ENCODE results near the gene SLC44A3. TPM values are rescaled to one million over a fixed set of nuclear protein-coding genes. Genes with fewer than 3 reads are reported as not detected.

SLC44A3 gene
- total RNA-seq, 1 donor from 2014 or later = 129 TPM

DNA sequence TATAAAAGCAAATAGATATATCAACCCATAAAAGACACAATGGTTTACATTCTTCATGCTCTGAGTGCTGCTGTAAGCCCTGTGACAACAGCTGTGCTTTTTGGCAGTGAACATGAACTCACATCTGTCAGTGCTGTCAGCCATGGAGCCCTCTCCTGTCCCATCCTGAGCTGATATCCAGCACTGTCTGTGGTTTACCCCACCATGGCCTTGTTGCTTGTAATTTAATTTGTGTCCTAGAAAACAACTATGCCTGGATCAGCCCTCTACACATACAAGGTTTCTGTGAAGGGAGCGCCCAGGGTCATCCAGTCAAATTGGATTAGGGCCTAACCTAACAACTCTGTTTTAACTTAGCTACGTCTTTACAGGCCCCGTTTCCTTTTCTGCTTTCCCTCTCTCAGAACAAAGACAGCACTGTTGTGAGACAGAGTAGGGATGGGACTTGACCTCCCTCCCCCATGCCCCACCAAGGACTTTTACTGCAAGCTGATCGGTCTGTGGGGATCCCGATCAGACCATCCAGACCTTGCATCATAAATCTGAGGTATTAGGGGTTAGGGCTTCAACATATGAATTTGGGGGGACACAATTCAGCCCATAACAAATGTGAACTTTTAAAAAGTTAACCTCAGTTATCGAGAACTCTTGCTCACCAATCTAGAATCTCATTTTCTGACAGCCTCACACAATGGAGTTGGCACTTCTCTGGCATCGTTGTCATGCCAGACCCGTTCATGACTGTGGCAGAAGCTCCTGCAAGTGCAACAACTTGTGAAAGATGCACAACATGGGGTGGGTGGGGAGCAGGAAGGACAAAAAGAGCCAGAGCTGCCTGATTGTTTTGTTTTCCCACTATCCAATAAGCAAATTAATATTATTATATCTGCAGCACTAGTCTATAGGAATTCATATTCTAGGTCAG lies 16.4 kb upstream of the SLC44A3 start:
- DNase-seq = no peak
- peak overlapping the region; percentile 93 for H3K27ac Mint-ChIP-seq (ENCODE audit: unreplicated experiment)
- no peak for TF ChIP-seq CTCF (IDR thresholded peaks at IDR 0.05; ENCODE audit: partially characterized antibody, unreplicated experiment)
- H3K27me3 Mint-ChIP-seq (ENCODE audit: unreplicated experiment) = peaks cover 9% of the 10 kb centered on the region
- no peaks in the 10 kb centered on the region for H3K36me3 Mint-ChIP-seq (ENCODE audit: unreplicated experiment)
- peaks cover 61% of the 10 kb centered on the region for H3K4me1 Mint-ChIP-seq (ENCODE audit: low read depth, unreplicated experiment)
- peaks cover 10% of the 10 kb centered on the region for H3K9me3 Mint-ChIP-seq (ENCODE audit: unreplicated experiment)
- no peak overlapping the region for H3K4me3 Mint-ChIP-seq (ENCODE audit: unreplicated experiment)

DNA sequence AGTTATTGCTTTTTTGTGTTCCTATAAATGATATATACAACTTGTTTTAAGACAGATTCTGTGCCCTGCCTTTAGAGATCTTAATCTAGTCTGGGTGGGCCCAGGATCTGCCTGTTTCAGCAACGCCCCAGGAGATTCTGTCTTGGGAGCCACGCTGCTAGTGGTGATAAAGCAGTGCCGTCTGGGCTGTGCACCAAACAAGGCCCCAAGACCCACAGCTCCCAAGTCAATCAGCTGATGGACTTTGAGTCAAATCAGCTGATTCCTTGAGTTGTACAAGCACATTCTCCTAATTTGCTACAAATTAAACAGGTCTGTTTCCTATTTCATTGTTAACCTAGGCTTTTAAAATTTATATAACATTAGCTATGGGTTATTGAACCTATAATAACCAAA lies 15.7 kb upstream of the SLC44A3 start:
- H3K27ac Mint-ChIP-seq (ENCODE audit: unreplicated experiment) = peak overlapping the region; percentile 93
- H3K9me3 Mint-ChIP-seq (ENCODE audit: unreplicated experiment) = peaks cover 10% of the 10 kb centered on the region
- no peak for DNase-seq
- H3K27me3 Mint-ChIP-seq (ENCODE audit: unreplicated experiment) = peaks cover 9% of the 10 kb centered on the region
- peaks cover 56% of the 10 kb centered on the region for H3K4me1 Mint-ChIP-seq (ENCODE audit: low read depth, unreplicated experiment)
- TF ChIP-seq CTCF (IDR thresholded peaks at IDR 0.05; ENCODE audit: partially characterized antibody, unreplicated experiment) = no peak
- H3K36me3 Mint-ChIP-seq (ENCODE audit: unreplicated experiment) = no peaks in the 10 kb centered on the region
- H3K4me3 Mint-ChIP-seq (ENCODE audit: unreplicated experiment) = no peak overlapping the region

- peak; percentile 71 for DNase-seq
- H3K27ac Mint-ChIP-seq (ENCODE audit: unreplicated experiment) = peak overlapping the region; percentile 97
- no peaks in the 10 kb centered on the region for H3K36me3 Mint-ChIP-seq (ENCODE audit: unreplicated experiment)
- H3K9me3 Mint-ChIP-seq (ENCODE audit: unreplicated experiment) = peaks cover 10% of the 10 kb centered on the region
- TF ChIP-seq CTCF (IDR thresholded peaks at IDR 0.05; ENCODE audit: partially characterized antibody, unreplicated experiment) = peak; percentile 94
- H3K27me3 Mint-ChIP-seq (ENCODE audit: unreplicated experiment) = peaks cover 9% of the 10 kb centered on the region
- peak overlapping the region; percentile 74 for H3K4me3 Mint-ChIP-seq (ENCODE audit: unreplicated experiment)
- H3K4me1 Mint-ChIP-seq (ENCODE audit: low read depth, unreplicated experiment) = peaks cover 49% of the 10 kb centered on the region
Observed at GRCh38 chr1:94805912-94806311, 14.2 kb upstream of the SLC44A3 start.

- no peak for TF ChIP-seq CTCF (IDR thresholded peaks at IDR 0.05; ENCODE audit: partially characterized antibody, unreplicated experiment)
- Mint-ChIP-seq H3K36me3 (ENCODE audit: unreplicated experiment) (peaks cover 4% of the 10 kb centered on the region), H3K4me3 (ENCODE audit: unreplicated experiment) (peak overlapping the region; percentile 74), H3K27me3 (ENCODE audit: unreplicated experiment) (peaks cover 9% of the 10 kb centered on the region), H3K27ac (ENCODE audit: unreplicated experiment) (peak overlapping the region; percentile 97), H3K4me1 (ENCODE audit: low read depth, unreplicated experiment) (peaks cover 46% of the 10 kb centered on the region), H3K9me3 (ENCODE audit: unreplicated experiment) (peaks cover 10% of the 10 kb centered on the region)
- DNase-seq = no peak
Observed at GRCh38 chr1:94806441-94806871, 13.7 kb upstream of the SLC44A3 start.
